A549 (cell line): ENCODE results near the gene SLCO3A1. TPM values are rescaled to one million over a fixed set of nuclear protein-coding genes. Genes with fewer than 3 reads are reported as not detected.

Source experiments
- ATAC-seq, 2 experiments: fragments of 200-7000 bp in 1 of 2; fragments of >200 bp in 1 of 2; cut with Nextera tagmentation in 1 of 2; cut with Tn5 transposase in 1 of 2; 3 replicates each; pipeline versions ENCODE4 v1.8.0 to v1.9.1; 2018 to 2020; ENCODE audit warnings: mild to moderate bottlenecking in 1 of 2, moderate library complexity in 1 of 2
- CTCF ChIA-PET: fragments of 300-600 bp; sonication (Branson Sonifier 250); formaldehyde crosslinking; extraction: SDS; loops from one replicate; lab custom pipeline; 2021; ENCODE audit warnings: antibody characterized with exemption, inconsistent platforms; lab: Yijun Ruan, JAX
- POLR2A ChIA-PET: fragments of 350-600 bp; formaldehyde crosslinking; extraction: SDS; loops from one replicate; lab custom pipeline; 2021; ENCODE audit warnings: antibody characterized with exemption, inconsistent platforms; lab: Yijun Ruan, JAX
- DNase-seq, 2 experiments: peaks; one replicate each; pipeline versions ENCODE4 v3.0.0 to v3.0.0-alpha.2; 2011 to 2016; ENCODE audit warnings: low read depth in 1 of 2, low spot score in 1 of 2
- FAIRE-seq: peaks from 2 replicates; lab custom pipeline; 2011; peaks lifted over from hg19 to GRCh38; lab: Jason Lieb, UNC
- H3K27ac ChIP-seq, 2 experiments: fragments of >200 bp; sonication (Bioruptor Twin); formaldehyde crosslinking; 3 replicates each; pipeline ENCODE4 v1.5.1; 2016 to 2017
- H3K4me1 ChIP-seq: fragments of >200 bp; sonication (Bioruptor Twin); formaldehyde crosslinking; 3 replicates; pipeline ENCODE4 v1.6.1; 2016
- H3K4me2 ChIP-seq: fragments of >200 bp; sonication (Bioruptor Twin); formaldehyde crosslinking; 3 replicates; pipeline ENCODE4 v1.6.1; 2016
- H3K4me3 ChIP-seq: fragments of >200 bp; sonication (Bioruptor Twin); formaldehyde crosslinking; 3 replicates; pipeline ENCODE4 v1.5.1; 2016
- H3K9me3 ChIP-seq: fragments of >200 bp; sonication (Bioruptor Twin); formaldehyde crosslinking; 3 replicates; pipeline ENCODE4 v1.6.1; 2016
- BHLHE40 ChIP-seq: IDR thresholded peaks from 2 replicates; pipeline ENCODE4 v1.6.1; 2012; ENCODE audit warnings: low read depth, low read length, inconsistent platforms
- EHF ChIP-seq: fragments of 250-450 bp; sonication (Bioruptor Pico); IDR thresholded peaks from 2 replicates; pipeline ENCODE4 v1.5.0; 2020; ENCODE audit warnings: mild to moderate bottlenecking
- FOXS1 ChIP-seq: fragments of 250-450 bp; sonication (Bioruptor Pico); IDR thresholded peaks from 2 replicates; pipeline ENCODE4 v1.5.0; 2020; ENCODE audit warnings: mild to moderate bottlenecking, moderate library complexity
- HOXA7 ChIP-seq: fragments of 250-450 bp; sonication (Bioruptor Pico); IDR thresholded peaks from 2 replicates; pipeline ENCODE4 v1.5.0; 2020; ENCODE audit warnings: mild to moderate bottlenecking, moderate library complexity
- HOXB13 ChIP-seq: fragments of 250-450 bp; sonication (Bioruptor Pico); IDR thresholded peaks from 2 replicates; pipeline ENCODE4 v1.5.0; 2020; ENCODE audit warnings: low read depth, mild to moderate bottlenecking, moderate library complexity
- MYC ChIP-seq: IDR thresholded peaks from 2 replicates; pipeline ENCODE4 v1.6.1; 2012; ENCODE audit warnings: mild to moderate bottlenecking, inconsistent platforms, low read length, improper control_type of control experiment, borderline replicate concordance
- NFE2L2 ChIP-seq: fragments of 150-350 bp; conservative IDR thresholded peaks from 2 replicates; pipeline ENCODE4 v1.6.1; 2014; ENCODE audit warnings: low read length
- NPAS2 ChIP-seq: fragments of 250-450 bp; sonication (Bioruptor Pico); IDR thresholded peaks from 2 replicates; pipeline ENCODE4 v1.8.0; 2022; ENCODE audit warnings: mild to moderate bottlenecking, moderate library complexity, borderline replicate concordance
- NR3C1 ChIP-seq: fragments of >200 bp; sonication (Bioruptor Twin); formaldehyde crosslinking; IDR thresholded peaks from 3 replicates; pipeline ENCODE4 v1.6.1; 2017
- RAD21 ChIP-seq, 2 experiments: fragments of >200 bp in 1 of 2; sonication (Bioruptor Twin) in 1 of 2; formaldehyde crosslinking in 1 of 2; IDR thresholded peaks in 1 of 2; conservative IDR thresholded peaks in 1 of 2; 2 replicates in 1 of 2; 3 replicates in 1 of 2; pipeline ENCODE4 v1.6.1; 2012 to 2018; ENCODE audit warnings: inconsistent platforms in 1 of 2
- RARB ChIP-seq: fragments of 250-450 bp; sonication (Bioruptor Pico); IDR thresholded peaks from 2 replicates; pipeline ENCODE4 v1.8.0; 2021; ENCODE audit warnings: mild to moderate bottlenecking, moderate library complexity
- RNF2 ChIP-seq: fragments of 200-600 bp; sonication (generic); IDR thresholded peaks from 2 replicates; pipeline ENCODE4 v1.6.1; 2016; ENCODE audit warnings: low read depth, mild to moderate bottlenecking, antibody characterized with exemption, moderate library complexity, borderline replicate concordance
- SMC3 ChIP-seq: fragments of >200 bp; sonication (Bioruptor Twin); formaldehyde crosslinking; IDR thresholded peaks from 3 replicates; pipeline ENCODE4 v1.6.1; 2018; ENCODE audit warnings: inconsistent platforms
- SREBF2 ChIP-seq: fragments of 450-650 bp; IDR thresholded peaks from 2 replicates; pipeline ENCODE4 v1.6.1; 2014; ENCODE audit warnings: mild to moderate bottlenecking, moderate library complexity
- TFCP2L1 ChIP-seq: fragments of 250-450 bp; sonication (Bioruptor Pico); IDR thresholded peaks from 2 replicates; pipeline ENCODE4 v1.5.0; 2021; ENCODE audit warnings: mild to moderate bottlenecking
- TP53 ChIP-seq: fragments of 250-450 bp; sonication (Bioruptor Pico); IDR thresholded peaks from 2 replicates; pipeline ENCODE4 v1.5.0; 2021; ENCODE audit warnings: mild to moderate bottlenecking, moderate library complexity
- ZC3H11A ChIP-seq: fragments of 450-650 bp; IDR thresholded peaks from 2 replicates; pipeline ENCODE4 v1.6.1; 2014; ENCODE audit warnings: antibody characterized with exemption, mild to moderate bottlenecking
- ZNF302 ChIP-seq: fragments of 250-450 bp; sonication (Bioruptor Pico); IDR thresholded peaks from 2 replicates; pipeline ENCODE4 v1.9.0; 2021; ENCODE audit warnings: inconsistent platforms, mild to moderate bottlenecking, moderate library complexity
- ZSCAN20 ChIP-seq: fragments of 250-450 bp; sonication (Bioruptor Pico); IDR thresholded peaks from 2 replicates; pipeline ENCODE4 v1.8.0; 2022; ENCODE audit warnings: mild to moderate bottlenecking, moderate library complexity
- WGBS: methylation state at CpG from one replicate; pipeline ENCODE4 v1.1.6; 2017; ENCODE audit errors: missing lambda C conversion rate; 5-methylcytosine and 5-hydroxymethylcytosine counted together
- polyA plus RNA-seq, 4 experiments: library from polyadenylated mRNA; depleted of rRNA in 3 of 4; stranded (reverse); fragments of >200 nt; fragmentation: RNase III in 1 of 4; extraction: RNeasy Plus Mini Kit Qiagen cat#74134 plus additional on column Dnase treatment in 1 of 4; gene quantifications; 2 replicates in 3 of 4; 3 replicates in 1 of 4; pipeline ENCODE4 v1.2.3, GENCODE V29; 2011 to 2017
- TF ChIP-seq, protein P1 (sequence below): fragments of >200 bp; sonication (Bioruptor Twin); formaldehyde crosslinking; IDR thresholded peaks from 3 replicates; pipeline ENCODE4 v1.5.1; 2016
- TF ChIP-seq, protein P2 (sequence below): fragments of 250-450 bp; sonication (Bioruptor Pico); IDR thresholded peaks from 2 replicates; pipeline ENCODE4 v1.5.0; 2021; ENCODE audit warnings: mild to moderate bottlenecking, moderate library complexity, borderline replicate concordance

SLCO3A1 gene
- polyA plus RNA-seq, 2 of the 4 experiments (the other 2 are of a cell fraction) = 16.8 to 17.0 TPM

DNA sequence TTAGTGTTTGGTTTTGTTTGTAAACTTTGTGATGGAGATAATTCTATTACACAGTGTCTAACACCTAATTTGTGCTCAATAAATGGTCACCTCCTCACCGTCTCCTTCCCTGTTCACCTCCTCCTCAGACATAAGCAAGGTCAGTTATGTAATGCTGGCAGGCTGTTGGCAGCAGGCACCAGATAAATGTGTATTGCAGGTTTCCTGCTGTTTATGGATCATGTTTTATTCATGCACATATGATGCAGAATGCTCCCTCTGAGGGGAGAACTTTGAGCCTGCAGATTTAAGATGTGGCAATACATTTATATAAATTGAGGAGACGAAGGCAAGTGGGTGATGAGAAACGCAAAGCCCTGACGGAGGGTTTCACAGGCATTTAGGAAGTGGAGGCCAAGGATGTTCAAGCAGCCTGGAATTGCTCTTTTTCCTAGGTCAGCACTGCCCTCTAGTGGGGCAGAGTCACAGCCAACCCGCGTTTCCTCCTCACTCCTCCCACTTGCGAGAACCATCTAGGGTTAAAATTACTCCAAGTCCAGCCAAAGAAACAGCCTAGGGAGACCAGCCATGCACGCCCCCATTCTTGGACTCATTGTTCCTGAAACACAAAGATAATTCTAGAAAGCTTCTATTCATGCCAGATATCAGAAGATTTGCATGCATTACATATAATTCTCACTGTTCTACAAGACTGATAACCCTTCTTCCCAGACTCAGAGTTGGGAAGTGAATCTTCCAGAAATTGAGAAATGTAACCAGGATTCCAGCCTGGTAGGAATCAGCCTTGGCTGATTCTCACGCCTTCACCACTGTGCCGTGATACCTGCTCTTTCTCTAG is 228.7 kb downstream of the SLCO3A1 start:
- TF ChIP-seq, protein P1, sequence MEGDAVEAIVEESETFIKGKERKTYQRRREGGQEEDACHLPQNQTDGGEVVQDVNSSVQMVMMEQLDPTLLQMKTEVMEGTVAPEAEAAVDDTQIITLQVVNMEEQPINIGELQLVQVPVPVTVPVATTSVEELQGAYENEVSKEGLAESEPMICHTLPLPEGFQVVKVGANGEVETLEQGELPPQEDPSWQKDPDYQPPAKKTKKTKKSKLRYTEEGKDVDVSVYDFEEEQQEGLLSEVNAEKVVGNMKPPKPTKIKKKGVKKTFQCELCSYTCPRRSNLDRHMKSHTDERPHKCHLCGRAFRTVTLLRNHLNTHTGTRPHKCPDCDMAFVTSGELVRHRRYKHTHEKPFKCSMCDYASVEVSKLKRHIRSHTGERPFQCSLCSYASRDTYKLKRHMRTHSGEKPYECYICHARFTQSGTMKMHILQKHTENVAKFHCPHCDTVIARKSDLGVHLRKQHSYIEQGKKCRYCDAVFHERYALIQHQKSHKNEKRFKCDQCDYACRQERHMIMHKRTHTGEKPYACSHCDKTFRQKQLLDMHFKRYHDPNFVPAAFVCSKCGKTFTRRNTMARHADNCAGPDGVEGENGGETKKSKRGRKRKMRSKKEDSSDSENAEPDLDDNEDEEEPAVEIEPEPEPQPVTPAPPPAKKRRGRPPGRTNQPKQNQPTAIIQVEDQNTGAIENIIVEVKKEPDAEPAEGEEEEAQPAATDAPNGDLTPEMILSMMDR = peak; percentile 97
- no peak for TF ChIP-seq RNF2
- TF ChIP-seq, protein P2, sequence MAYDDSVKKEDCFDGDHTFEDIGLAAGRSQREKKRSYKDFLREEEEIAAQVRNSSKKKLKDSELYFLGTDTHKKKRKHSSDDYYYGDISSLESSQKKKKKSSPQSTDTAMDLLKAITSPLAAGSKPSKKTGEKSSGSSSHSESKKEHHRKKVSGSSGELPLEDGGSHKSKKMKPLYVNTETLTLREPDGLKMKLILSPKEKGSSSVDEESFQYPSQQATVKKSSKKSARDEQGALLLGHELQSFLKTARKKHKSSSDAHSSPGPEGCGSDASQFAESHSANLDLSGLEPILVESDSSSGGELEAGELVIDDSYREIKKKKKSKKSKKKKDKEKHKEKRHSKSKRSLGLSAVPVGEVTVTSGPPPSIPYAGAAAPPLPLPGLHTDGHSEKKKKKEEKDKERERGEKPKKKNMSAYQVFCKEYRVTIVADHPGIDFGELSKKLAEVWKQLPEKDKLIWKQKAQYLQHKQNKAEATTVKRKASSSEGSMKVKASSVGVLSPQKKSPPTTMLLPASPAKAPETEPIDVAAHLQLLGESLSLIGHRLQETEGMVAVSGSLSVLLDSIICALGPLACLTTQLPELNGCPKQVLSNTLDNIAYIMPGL (CRISPR knock-in tag) = no peak
- no peak for TF ChIP-seq FOXS1 (CRISPR knock-in tag)
- TF ChIP-seq RAD21 (conservative IDR thresholded peaks at IDR 0.05 in 1 of 2, IDR thresholded peaks at IDR 0.05 in 1 of 2) = peak; percentile 93 to 97
- peak; percentile 82 for TF ChIP-seq SMC3
- no peak for TF ChIP-seq EHF (CRISPR knock-in tag)
- TF ChIP-seq NFE2L2 = no peak
- peak; percentile 77 to 90 for ATAC-seq
- FAIRE-seq = peak; percentile 96
- WGBS = 9% methylated on average over 10 of the region's 10 CpGs
- Histone ChIP-seq H3K4me1 (no peaks in the 10 kb centered on the region), H3K9me3 (no peaks in the 10 kb centered on the region), H3K4me2 (no peak overlapping the region), H3K27ac (no peak overlapping the region), H3K4me3 (no peak overlapping the region)
- CTCF ChIA-PET = interaction anchor here (0.6 to 17.2 kb wide), 34 partner anchors 9 to 810 kb away, joined by 3 to 256 read pairs (median 4); partner anchors contain the start of gene SLCO3A1
- peak; percentile 67 to 76 for DNase-seq
- POLR2A ChIA-PET = no interaction called here

DNA sequence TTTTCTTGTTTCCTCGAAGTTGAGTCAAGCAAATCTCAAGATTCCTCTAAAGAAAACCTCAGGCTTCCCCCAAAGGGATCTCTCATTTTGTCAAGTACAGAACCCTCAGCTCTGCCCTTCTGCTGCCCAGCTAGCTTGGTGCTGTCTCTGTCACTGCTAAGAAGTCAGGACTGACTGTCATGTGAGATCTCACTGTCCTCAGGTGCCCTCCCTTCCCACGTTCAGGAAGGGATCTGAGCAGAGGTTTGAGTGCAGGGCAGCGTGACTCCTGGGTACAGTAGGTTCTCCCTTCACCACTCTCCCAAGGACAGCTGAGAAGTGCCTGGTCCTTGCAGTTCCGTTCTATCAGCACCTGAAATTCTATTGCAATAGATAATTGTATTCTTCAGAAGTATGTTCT is 229.7 kb downstream of the SLCO3A1 start:
- FAIRE-seq (no peak), DNase-seq (no peak), ATAC-seq (no peak)
- Histone ChIP-seq H3K4me1 (no peaks in the 10 kb centered on the region), H3K4me3 (no peak overlapping the region), H3K9me3 (no peaks in the 10 kb centered on the region), H3K27ac (no peak overlapping the region), H3K4me2 (no peak overlapping the region)
- WGBS = 70% methylated on average over 4 of the region's 4 CpGs
- CTCF ChIA-PET = interaction anchor here (0.7 to 17.2 kb wide), 32 partner anchors 8 to 811 kb away, joined by 3 to 256 read pairs (median 4); partner anchors contain the start of gene SLCO3A1
- TF ChIP-seq NFE2L2 (no peak), HOXA7 (no peak), ZSCAN20 (CRISPR knock-in tag) (no peak)
- POLR2A ChIA-PET = no interaction called here

DNA sequence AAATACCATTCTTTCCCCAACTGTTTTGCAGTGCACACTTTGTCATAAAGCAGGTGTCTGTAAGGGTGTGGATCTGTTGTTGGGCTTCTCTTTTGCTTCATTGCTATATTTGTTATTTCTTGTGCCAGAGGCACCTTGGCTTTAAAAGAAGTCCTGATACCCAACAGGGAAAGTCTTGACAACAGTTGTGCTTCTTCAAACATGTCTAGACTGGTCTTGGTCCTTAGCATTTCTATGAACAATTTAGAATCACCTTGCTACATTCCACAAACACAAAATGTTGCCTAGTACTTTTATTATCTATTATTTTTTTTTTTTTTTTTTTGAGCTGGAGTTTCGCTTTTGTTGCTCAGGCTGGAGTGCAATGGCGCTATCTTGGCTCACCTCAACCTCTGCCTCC is 233.7 kb downstream of the SLCO3A1 start:
- ChIA-PET POLR2A (no interaction called here), CTCF (interaction anchor here (0.6 to 17.2 kb wide), 4 partner anchors 9 to 1032 kb away, joined by 3 to 256 read pairs (median 24); partner anchors contain the start of gene SLCO3A1)
- 91% methylated on average over 2 of the region's 2 CpGs for WGBS

More for the DNA sequence above, 233.7 kb downstream of the SLCO3A1 start:
- Histone ChIP-seq H3K27ac (no peak overlapping the region), H3K4me3 (no peak overlapping the region), H3K4me2 (no peak overlapping the region), H3K4me1 (no peaks in the 10 kb centered on the region), H3K9me3 (no peaks in the 10 kb centered on the region)
- DNase-seq = no peak
- FAIRE-seq = no peak
- ATAC-seq = no peak
- TF ChIP-seq NR3C1 (no peak), SMC3 (no peak), SREBF2 (no peak), MYC (no peak), RARB (CRISPR knock-in tag) (no peak), BHLHE40 (no peak), ZNF302 (CRISPR knock-in tag) (no peak), NPAS2 (CRISPR knock-in tag) (no peak), HOXB13 (CRISPR knock-in tag) (no peak), EHF (CRISPR knock-in tag) (no peak), RNF2 (no peak), TFCP2L1 (CRISPR knock-in tag) (no peak), ZC3H11A (no peak), TP53 (CRISPR knock-in tag) (no peak)
